HepG2 (cell line): ENCODE data around the gene KPNA3. TPM values are rescaled to one million over a fixed set of nuclear protein-coding genes. Genes with fewer than 3 reads are reported as not detected.

Source experiments
- AHR ChIP-seq: IDR thresholded peaks from 2 replicates; pipeline ENCODE4 v1.6.1; 2018; ENCODE audit warnings: missing genetic modification reagents, missing compliant biosample characterization
- DZIP1 ChIP-seq: sonication (generic); formaldehyde crosslinking; IDR thresholded peaks from 2 replicates; pipeline ENCODE4 v1.5.0; 2020; ENCODE audit warnings: mild to moderate bottlenecking, missing genetic modification reagents
- EHMT2 ChIP-seq: fragments of 200-600 bp; sonication (generic); IDR thresholded peaks from 2 replicates; pipeline ENCODE4 v1.7.0; 2017; ENCODE audit warnings: antibody characterized with exemption, low read depth, low read length, borderline replicate concordance
- FOSL2 ChIP-seq: sonication (generic); formaldehyde crosslinking; IDR thresholded peaks from 2 replicates; pipeline ENCODE4 v1.4.0; 2020; ENCODE audit warnings: missing genetic modification reagents
- HIVEP1 ChIP-seq: sonication (generic); formaldehyde crosslinking; IDR thresholded peaks from 2 replicates; pipeline ENCODE4 v1.4.0; 2020; ENCODE audit warnings: mild to moderate bottlenecking, missing genetic modification reagents
- JUN ChIP-seq: sonication (generic); formaldehyde crosslinking; IDR thresholded peaks from 2 replicates; pipeline ENCODE4 v1.4.0; 2020; ENCODE audit warnings: mild to moderate bottlenecking, missing genetic modification reagents
- NCOA5 ChIP-seq: sonication (generic); formaldehyde crosslinking; IDR thresholded peaks from 2 replicates; pipeline ENCODE4 v1.4.0; 2020; ENCODE audit warnings: missing genetic modification reagents
- NFE2 ChIP-seq: sonication (generic); formaldehyde crosslinking; IDR thresholded peaks from 2 replicates; pipeline ENCODE4 v1.4.0; 2020; ENCODE audit warnings: missing genetic modification reagents
- RAD21 ChIP-seq: fragments of 450-650 bp; formaldehyde crosslinking; IDR thresholded peaks from 2 replicates; pipeline ENCODE4 v1.5.0; 2020; ENCODE audit warnings: mild to moderate bottlenecking
- SOX5 ChIP-seq: IDR thresholded peaks from 2 replicates; pipeline ENCODE4 v1.6.1; 2016; ENCODE audit warnings: borderline replicate concordance
- STAT5B ChIP-seq: sonication (generic); formaldehyde crosslinking; IDR thresholded peaks from 2 replicates; pipeline ENCODE4 v1.4.0; 2020; ENCODE audit warnings: missing genetic modification reagents
- USF2 ChIP-seq, 2 experiments: sonication (generic) in 1 of 2; formaldehyde crosslinking in 1 of 2; IDR thresholded peaks; 2 replicates each; pipeline versions ENCODE4 v1.5.1 to v1.6.1; 2011 to 2020; ENCODE audit warnings: borderline replicate concordance in 1 of 2, low read depth in 1 of 2, low read length in 1 of 2, mild to moderate bottlenecking in 1 of 2, missing genetic modification reagents in 1 of 2, moderate library complexity in 1 of 2
- XBP1 ChIP-seq: sonication (generic); formaldehyde crosslinking; IDR thresholded peaks from 2 replicates; pipeline ENCODE4 v1.5.0; 2020; ENCODE audit warnings: missing genetic modification reagents
- ZNF550 ChIP-seq: sonication (generic); formaldehyde crosslinking; IDR thresholded peaks from 2 replicates; pipeline ENCODE4 v1.4.0; 2020; ENCODE audit warnings: mild to moderate bottlenecking, missing genetic modification reagents, borderline replicate concordance
- ZNF552 ChIP-seq: sonication (generic); formaldehyde crosslinking; IDR thresholded peaks from 2 replicates; pipeline ENCODE4 v1.9.0; 2022; ENCODE audit warnings: missing genetic modification reagents, mild to moderate bottlenecking, borderline replicate concordance
- ZNF556 ChIP-seq: sonication (generic); formaldehyde crosslinking; IDR thresholded peaks from 2 replicates; pipeline ENCODE4 v1.4.0; 2020; ENCODE audit warnings: mild to moderate bottlenecking, missing genetic modification reagents, borderline replicate concordance
- ZNF615 ChIP-seq: sonication (generic); formaldehyde crosslinking; IDR thresholded peaks from 2 replicates; pipeline ENCODE4 v1.5.0; 2020; ENCODE audit warnings: mild to moderate bottlenecking, missing genetic modification reagents, borderline replicate concordance
- polyA plus RNA-seq, 8 experiments: library from polyadenylated mRNA; depleted of rRNA in 3 of 8; stranded (reverse) in 7 of 8; unstranded in 1 of 8; fragments of >200 nt; fragmentation: Illumina TruSeq in 4 of 8; extraction: Trizol in 4 of 8; gene quantifications; 2 replicates each; pipeline versions ENCODE4 v1.2.1 to v1.2.3, GENCODE V29; 2011 to 2016; ENCODE audit warnings: low read depth in 4 of 8, missing spikeins in 1 of 8, mixed read lengths in 1 of 8; ENCODE audit not compliant: insufficient read depth in 1 of 8
- total RNA-seq, 5 experiments: library from RNA; depleted of rRNA; stranded (reverse); fragments of >200 nt; fragmentation: Illumina TruSeq; extraction: Trizol; gene quantifications; 2 replicates each; pipeline ENCODE4 v1.2.3, GENCODE V29; 2016; ENCODE audit warnings: low read depth in 1 of 5
- TF ChIP-seq, protein P1 (sequence below): IDR thresholded peaks from 2 replicates; pipeline ENCODE4 v1.6.1; 2012; ENCODE audit warnings: low read depth, low read length, improper control_type of control experiment
- TF ChIP-seq, protein P2 (sequence below): sonication (generic); formaldehyde crosslinking; IDR thresholded peaks from 2 replicates; pipeline ENCODE4 v1.4.0; 2020; ENCODE audit warnings: missing genetic modification reagents, borderline replicate concordance
- TF ChIP-seq, protein P3 (sequence below): sonication (generic); formaldehyde crosslinking; IDR thresholded peaks from 2 replicates; pipeline ENCODE4 v1.5.0; 2020; ENCODE audit warnings: mild to moderate bottlenecking, missing genetic modification reagents

Gene KPNA3
- total and polyA plus RNA-seq, 2 of the 13 experiments (the other 11 are each of a cell fraction or from before 2014, with no cell fraction given): 13.0 to 28.9 TPM

GRCh38 chr13:49792550-49793324, at the start of gene KPNA3 (continued):
- TF ChIP-seq ZNF552 (CRISPR knock-in tag): 0 out of 2 replicates have a peak, but pooled peaks have one; percentile 75
- no peak for TF ChIP-seq NCOA5 (CRISPR knock-in tag)
- TF ChIP-seq STAT5B: no peak
- no peak; the same call in 1 of the 2 replicates for TF ChIP-seq AHR (CRISPR knock-in tag)
- peak; percentile 68 for TF ChIP-seq ZNF556 (CRISPR knock-in tag)
- TF ChIP-seq, protein P1, sequence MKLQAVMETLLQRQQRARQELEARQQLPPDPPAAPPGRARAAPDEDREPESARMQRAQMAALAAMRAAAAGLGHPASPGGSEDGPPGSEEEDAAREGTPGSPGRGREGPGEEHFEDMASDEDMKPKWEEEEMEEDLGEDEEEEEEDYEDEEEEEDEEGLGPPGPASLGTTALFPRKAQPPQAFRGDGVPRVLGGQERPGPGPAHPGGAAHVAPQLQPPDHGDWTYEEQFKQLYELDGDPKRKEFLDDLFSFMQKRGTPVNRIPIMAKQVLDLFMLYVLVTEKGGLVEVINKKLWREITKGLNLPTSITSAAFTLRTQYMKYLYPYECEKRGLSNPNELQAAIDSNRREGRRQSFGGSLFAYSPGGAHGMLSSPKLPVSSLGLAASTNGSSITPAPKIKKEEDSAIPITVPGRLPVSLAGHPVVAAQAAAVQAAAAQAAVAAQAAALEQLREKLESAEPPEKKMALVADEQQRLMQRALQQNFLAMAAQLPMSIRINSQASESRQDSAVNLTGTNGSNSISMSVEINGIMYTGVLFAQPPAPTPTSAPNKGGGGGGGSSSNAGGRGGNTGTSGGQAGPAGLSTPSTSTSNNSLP: no peak
- TF ChIP-seq RAD21: peak; percentile 63
- TF ChIP-seq DZIP1 (CRISPR knock-in tag): no peak
- peak; percentile 9; the same call in 1 of the 2 replicates for TF ChIP-seq SOX5 (CRISPR knock-in tag)
- peak; percentile 79 for TF ChIP-seq HIVEP1 (CRISPR knock-in tag)
- peak; percentile 54 for TF ChIP-seq FOSL2
- TF ChIP-seq ZNF550: no peak
- TF ChIP-seq ZNF615 (CRISPR knock-in tag): no peak
- no peak for TF ChIP-seq EHMT2
- TF ChIP-seq JUN: peak; percentile 65
- TF ChIP-seq XBP1 (CRISPR knock-in tag): no peak
- TF ChIP-seq, protein P2, sequence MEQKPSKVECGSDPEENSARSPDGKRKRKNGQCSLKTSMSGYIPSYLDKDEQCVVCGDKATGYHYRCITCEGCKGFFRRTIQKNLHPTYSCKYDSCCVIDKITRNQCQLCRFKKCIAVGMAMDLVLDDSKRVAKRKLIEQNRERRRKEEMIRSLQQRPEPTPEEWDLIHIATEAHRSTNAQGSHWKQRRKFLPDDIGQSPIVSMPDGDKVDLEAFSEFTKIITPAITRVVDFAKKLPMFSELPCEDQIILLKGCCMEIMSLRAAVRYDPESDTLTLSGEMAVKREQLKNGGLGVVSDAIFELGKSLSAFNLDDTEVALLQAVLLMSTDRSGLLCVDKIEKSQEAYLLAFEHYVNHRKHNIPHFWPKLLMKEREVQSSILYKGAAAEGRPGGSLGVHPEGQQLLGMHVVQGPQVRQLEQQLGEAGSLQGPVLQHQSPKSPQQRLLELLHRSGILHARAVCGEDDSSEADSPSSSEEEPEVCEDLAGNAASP: no peak
- no peak for TF ChIP-seq NFE2 (CRISPR knock-in tag)
- TF ChIP-seq, protein P3, sequence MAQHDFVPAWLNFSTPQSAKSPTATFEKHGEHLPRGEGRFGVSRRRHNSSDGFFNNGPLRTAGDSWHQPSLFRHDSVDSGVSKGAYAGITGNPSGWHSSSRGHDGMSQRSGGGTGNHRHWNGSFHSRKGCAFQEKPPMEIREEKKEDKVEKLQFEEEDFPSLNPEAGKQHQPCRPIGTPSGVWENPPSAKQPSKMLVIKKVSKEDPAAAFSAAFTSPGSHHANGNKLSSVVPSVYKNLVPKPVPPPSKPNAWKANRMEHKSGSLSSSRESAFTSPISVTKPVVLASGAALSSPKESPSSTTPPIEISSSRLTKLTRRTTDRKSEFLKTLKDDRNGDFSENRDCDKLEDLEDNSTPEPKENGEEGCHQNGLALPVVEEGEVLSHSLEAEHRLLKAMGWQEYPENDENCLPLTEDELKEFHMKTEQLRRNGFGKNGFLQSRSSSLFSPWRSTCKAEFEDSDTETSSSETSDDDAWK (CRISPR knock-in tag): no peak
- peak; percentile 89 for TF ChIP-seq USF2 (IDR thresholded peaks at IDR 0.05; ENCODE audit: low read depth, low read length)
- peak; percentile 83; the same call in 1 of the 2 replicates for TF ChIP-seq USF2 (CRISPR knock-in tag; IDR thresholded peaks at IDR 0.05; ENCODE audit: borderline replicate concordance)
